Caco-2 (cell line): ENCODE results near the gene KLHL35. TPM values are rescaled to one million over a fixed set of nuclear protein-coding genes. Genes with fewer than 3 reads are reported as not detected.

ENCODE experiments used
- BruUV-seq: library from RNA; stranded (reverse); fragments of 400-500 nt; replicated peaks from 2 replicates; lab custom pipeline; 2021; lab: Mats Ljungman, UMichigan
- CTCF ChIA-PET: fragments of 300-600 bp; sonication (Branson Sonifier 250); formaldehyde crosslinking; loops from one replicate; lab custom pipeline; 2022; ENCODE audit warnings: antibody characterized with exemption; lab: Charles Lee
- POLR2A ChIA-PET: fragments of 300-600 bp; sonication (Branson Sonifier 250); formaldehyde crosslinking; loops from one replicate; lab custom pipeline; 2022; ENCODE audit warnings: antibody characterized with exemption; lab: Charles Lee
- DNase-seq, 2 experiments: peaks; one replicate each; pipeline versions ENCODE4 v3.0.0 to v3.0.0-alpha.2; 2020 to 2022
- H3K27me3 ChIP-seq: replicated peaks from 2 replicates; pipeline ENCODE4 v1.6.0; 2011; ENCODE audit warnings: low read length; ENCODE audit not compliant: control insufficient read depth, insufficient read depth
- H3K36me3 ChIP-seq: 2 replicates; pipeline ENCODE4 v1.5.1; 2011; ENCODE audit warnings: low read length; ENCODE audit not compliant: control insufficient read depth, insufficient read depth
- H3K4me1 ChIP-seq: fragments of 250-450 bp; sonication (Bioruptor Pico); 2 replicates; pipeline ENCODE4 v1.5.1; 2020; ENCODE audit warnings: mild to moderate bottlenecking
- H3K4me3 ChIP-seq: 2 replicates; pipeline ENCODE4 v1.5.1; 2011; ENCODE audit warnings: low read depth, mild to moderate bottlenecking, control low read depth, low read length
- H3K9me3 ChIP-seq: fragments of 250-450 bp; sonication (Bioruptor Pico); 2 replicates; pipeline ENCODE4 v1.5.1; 2020; ENCODE audit warnings: mild to moderate bottlenecking, moderate library complexity
- H3K27ac Mint-ChIP-seq: one replicate; pipeline ENCODE4 v1.8.0; 2022; ENCODE audit warnings: mixed read lengths; ENCODE audit not compliant: unreplicated experiment
- H3K27me3 Mint-ChIP-seq: one replicate; pipeline ENCODE4 v1.8.0; 2022; ENCODE audit warnings: mixed read lengths; ENCODE audit not compliant: insufficient read depth, unreplicated experiment
- H3K36me3 Mint-ChIP-seq: one replicate; pipeline ENCODE4 v1.8.0; 2022; ENCODE audit warnings: mild to moderate bottlenecking, mixed read lengths; ENCODE audit not compliant: insufficient read depth, unreplicated experiment
- H3K4me1 Mint-ChIP-seq: one replicate; pipeline ENCODE4 v1.8.0; 2022; ENCODE audit warnings: low read depth, mixed read lengths; ENCODE audit not compliant: unreplicated experiment
- H3K4me3 Mint-ChIP-seq: one replicate; pipeline ENCODE4 v1.8.0; 2022; ENCODE audit warnings: mild to moderate bottlenecking, moderate library complexity, mixed read lengths; ENCODE audit not compliant: unreplicated experiment
- H3K9me3 Mint-ChIP-seq: one replicate; pipeline ENCODE4 v1.8.0; 2022; ENCODE audit warnings: mixed read lengths; ENCODE audit not compliant: unreplicated experiment
- CTCF ChIP-seq, 2 experiments: fragments of 200-600 bp in 1 of 2; IDR thresholded peaks; 1 replicate in 1 of 2; 2 replicates in 1 of 2; pipeline versions ENCODE4 v1.5.1 to v1.8.0; 2011 to 2022; ENCODE audit warnings: antibody characterized with exemption in 1 of 2, control low read depth in 1 of 2, inconsistent platforms in 1 of 2, low read depth in 1 of 2, low read length in 1 of 2, mild to moderate bottlenecking in 1 of 2, moderate library complexity in 1 of 2; ENCODE audit not compliant: insufficient read depth in 1 of 2, severe bottlenecking in 1 of 2, unreplicated experiment in 1 of 2
- intact Hi-C: fragments of 100-400 bp; cut with micrococcal nuclease; formaldehyde crosslinking; loops from one replicate; pipeline ENCODE4 v1.10.0; 2022; ENCODE audit not compliant: unreplicated experiment
- total RNA-seq: library from RNA; stranded (reverse); gene quantifications from 2 replicates; pipeline ENCODE4 v1.2.3, GENCODE V29; 2022

KLHL35 gene
- total RNA-seq, 1 experiment from 2014 or later = 51.4 TPM

GRCh38 chr11:75388386-75389275 is 44.4 kb downstream of the KLHL35 start:
- H3K27me3 Mint-ChIP-seq = no peaks in the 10 kb centered on the region
- intact Hi-C loops = loop anchor here (1.0 to 2.0 kb wide), 4 partner anchors 11 to 144 kb away; partner anchors contain the start of gene RPS3
- H3K27ac Mint-ChIP-seq = no peak overlapping the region
- no TSS peak for BruUV-seq
- Histone ChIP-seq H3K9me3 (0 out of 2 replicates have a peak, but pooled peaks cover 2% of the 10 kb centered on the region), H3K36me3 (no peaks in the 10 kb centered on the region), H3K4me1 (peaks cover 46% of the 10 kb centered on the region), H3K4me3 (no peak overlapping the region), H3K27me3 (no peaks in the 10 kb centered on the region)
- POLR2A ChIA-PET = no interaction called here
- H3K4me3 Mint-ChIP-seq = no peak overlapping the region
- no peaks in the 10 kb centered on the region for H3K9me3 Mint-ChIP-seq
- TF ChIP-seq CTCF (IDR thresholded peaks at IDR 0.05; ENCODE audit: insufficient read depth in 1 of 2, low read depth in 1 of 2, low read length in 1 of 2, severe bottlenecking in 1 of 2, unreplicated experiment in 1 of 2) = peak; percentile 92 to 98
- H3K36me3 Mint-ChIP-seq = peaks cover 15% of the 10 kb centered on the region
- peak; percentile 86 to 87 for DNase-seq
- CTCF ChIA-PET = interaction anchor here (0.5 to 4.4 kb wide), 22 partner anchors 8 to 145 kb away, joined by 3 to 31 read pairs (median 5); partner anchors contain the start of gene GDPD5
- H3K4me1 Mint-ChIP-seq = peaks cover 10% of the 10 kb centered on the region

- Histone ChIP-seq H3K36me3 (no peaks in the 10 kb centered on the region), H3K27me3 (no peaks in the 10 kb centered on the region), H3K4me1 (peaks cover 46% of the 10 kb centered on the region), H3K4me3 (no peak overlapping the region), H3K9me3 (0 out of 2 replicates have a peak, but pooled peaks cover 2% of the 10 kb centered on the region)
- H3K36me3 Mint-ChIP-seq = peaks cover 21% of the 10 kb centered on the region
- peaks cover 18% of the 10 kb centered on the region for H3K4me1 Mint-ChIP-seq
- H3K27ac Mint-ChIP-seq = no peak overlapping the region
- H3K27me3 Mint-ChIP-seq = no peaks in the 10 kb centered on the region
- intact Hi-C loops = loop anchor here (1.0 to 2.0 kb wide), 6 partner anchors 11 to 144 kb away; partner anchors contain the start of gene RPS3
- H3K4me3 Mint-ChIP-seq = peak overlapping the region; percentile 27
- BruUV-seq = no TSS peak
- DNase-seq = no peak
- ChIA-PET CTCF (interaction anchor here (0.5 to 4.4 kb wide), 29 partner anchors 12 to 196 kb away, joined by 3 to 31 read pairs (median 5); no protein-coding TSS in a partner anchor), POLR2A (interaction anchor here (0.6 to 1.2 kb wide), 6 partner anchors 13 to 1409 kb away, joined by 3 to 5 read pairs (median 4); no protein-coding TSS in a partner anchor)
- no peak for TF ChIP-seq CTCF (IDR thresholded peaks at IDR 0.05; ENCODE audit: insufficient read depth in 1 of 2, low read depth in 1 of 2, low read length in 1 of 2, severe bottlenecking in 1 of 2, unreplicated experiment in 1 of 2)
- no peaks in the 10 kb centered on the region for H3K9me3 Mint-ChIP-seq
Observed at GRCh38 chr11:75387736-75388294, 45.2 kb downstream of the KLHL35 start.
